ENCODE measurements around the gene SLAMF6.
"Not testable (repeated sequence)": the region's sequence is repeated elsewhere in the genome, so short reads cannot be mapped to it uniquely, and the experiment has no call there.

DNA sequence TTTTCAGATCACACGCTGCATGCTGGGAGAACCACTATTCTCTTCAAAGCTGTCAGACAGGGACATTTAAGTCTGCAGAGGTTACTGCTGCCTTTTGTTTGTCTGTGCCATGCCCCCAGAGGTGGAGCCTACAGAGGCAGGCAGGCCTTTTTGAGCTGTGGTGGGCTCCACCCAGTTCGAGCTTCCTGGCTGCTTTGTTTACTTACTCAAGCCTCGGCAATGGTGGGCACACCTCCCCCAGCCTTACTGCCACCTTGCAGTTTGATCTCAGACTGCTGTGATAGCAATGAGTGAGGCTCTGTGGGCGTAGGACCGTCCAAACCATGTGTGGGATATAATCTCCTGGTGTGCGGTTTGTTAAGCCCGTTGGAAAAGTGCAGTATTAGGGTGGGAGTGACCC is 42.3 kb downstream of the SLAMF6 start:
- TF ChIP-seq, protein P1, sequence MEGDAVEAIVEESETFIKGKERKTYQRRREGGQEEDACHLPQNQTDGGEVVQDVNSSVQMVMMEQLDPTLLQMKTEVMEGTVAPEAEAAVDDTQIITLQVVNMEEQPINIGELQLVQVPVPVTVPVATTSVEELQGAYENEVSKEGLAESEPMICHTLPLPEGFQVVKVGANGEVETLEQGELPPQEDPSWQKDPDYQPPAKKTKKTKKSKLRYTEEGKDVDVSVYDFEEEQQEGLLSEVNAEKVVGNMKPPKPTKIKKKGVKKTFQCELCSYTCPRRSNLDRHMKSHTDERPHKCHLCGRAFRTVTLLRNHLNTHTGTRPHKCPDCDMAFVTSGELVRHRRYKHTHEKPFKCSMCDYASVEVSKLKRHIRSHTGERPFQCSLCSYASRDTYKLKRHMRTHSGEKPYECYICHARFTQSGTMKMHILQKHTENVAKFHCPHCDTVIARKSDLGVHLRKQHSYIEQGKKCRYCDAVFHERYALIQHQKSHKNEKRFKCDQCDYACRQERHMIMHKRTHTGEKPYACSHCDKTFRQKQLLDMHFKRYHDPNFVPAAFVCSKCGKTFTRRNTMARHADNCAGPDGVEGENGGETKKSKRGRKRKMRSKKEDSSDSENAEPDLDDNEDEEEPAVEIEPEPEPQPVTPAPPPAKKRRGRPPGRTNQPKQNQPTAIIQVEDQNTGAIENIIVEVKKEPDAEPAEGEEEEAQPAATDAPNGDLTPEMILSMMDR (IDR thresholded peaks at IDR 0.05), result not testable (repeated sequence)
- not testable (repeated sequence) for TF ChIP-seq POLR2AphosphoS5 (IDR thresholded peaks at IDR 0.05); EP300 (IDR thresholded peaks at IDR 0.05); POLR2A (IDR thresholded peaks at IDR 0.05; ENCODE audit: low read depth)

Measured in esophagus muscularis mucosa (tissue), 4 donors.